GM23338 (cell line): ENCODE measurements around the gene CRB2. TPM values are rescaled to one million over a fixed set of nuclear protein-coding genes. Genes with fewer than 3 reads are reported as not detected.
A peak's percentile ranks its signal among the peaks of the same experiment; 100 is the strongest.
"Not testable (repeated sequence)": the region's sequence is repeated elsewhere in the genome, so short reads cannot be mapped to it uniquely, and the experiment has no call there.

Experiments used
- ATAC-seq: fragments of 200-7000 bp; cut with Tn5 transposase; 3 replicates; pipeline ENCODE4 v1.9.1; 2020
- DNase-seq: peaks from one replicate; pipeline ENCODE4 v3.0.0-alpha.2; 2015; ENCODE audit warnings: low spot score
- H2AFZ ChIP-seq: fragments of 200-600 bp; sonication (generic); 2 replicates; pipeline ENCODE4 v1.8.0; 2016; ENCODE audit warnings: antibody characterized with exemption, mild to moderate bottlenecking, moderate library complexity
- H3F3A ChIP-seq: fragments of 200-600 bp; sonication (generic); replicated peaks from 2 replicates; pipeline ENCODE4 v1.8.0; 2017; ENCODE audit warnings: antibody characterized with exemption, mixed run types, low read depth
- H3K27ac ChIP-seq: fragments of 200-600 bp; sonication (generic); 2 replicates; pipeline ENCODE4 v1.6.1; 2016; ENCODE audit warnings: low read depth
- H3K27me3 ChIP-seq: fragments of 200-600 bp; sonication (generic); 2 replicates; pipeline ENCODE4 v1.8.0; 2016; ENCODE audit warnings: mild to moderate bottlenecking, mixed run types, moderate library complexity; ENCODE audit not compliant: insufficient read depth
- H3K36me3 ChIP-seq: fragments of 200-600 bp; sonication (generic); 2 replicates; pipeline ENCODE4 v1.8.0; 2016; ENCODE audit warnings: mild to moderate bottlenecking; ENCODE audit not compliant: insufficient read depth
- H3K4me1 ChIP-seq: fragments of 200-600 bp; sonication (generic); 2 replicates; pipeline ENCODE4 v1.8.0; 2016; ENCODE audit warnings: mild to moderate bottlenecking, moderate library complexity; ENCODE audit not compliant: insufficient read depth
- H3K4me2 ChIP-seq: fragments of 200-600 bp; sonication (generic); 2 replicates; pipeline ENCODE4 v1.7.1; 2017; ENCODE audit warnings: mixed run types
- H3K4me3 ChIP-seq: fragments of 200-600 bp; sonication (generic); 2 replicates; pipeline ENCODE4 v1.6.1; 2016; ENCODE audit warnings: mixed run types
- H3K79me2 ChIP-seq: fragments of 200-600 bp; sonication (generic); replicated peaks from 2 replicates; pipeline ENCODE4 v1.8.0; 2017; ENCODE audit warnings: mild to moderate bottlenecking; ENCODE audit not compliant: insufficient read depth
- H3K9me2 ChIP-seq: fragments of 200-600 bp; sonication (generic); 2 replicates; pipeline ENCODE4 v1.8.0; 2017; ENCODE audit not compliant: insufficient read depth
- H4K20me1 ChIP-seq: fragments of 200-600 bp; sonication (generic); replicated peaks from 2 replicates; pipeline ENCODE4 v1.8.0; 2017; ENCODE audit warnings: mild to moderate bottlenecking; ENCODE audit not compliant: insufficient read depth
- H3K27ac Mint-ChIP-seq: 2 replicates; pipeline ENCODE4 v1.8.0; 2020; ENCODE audit warnings: inconsistent platforms, mild to moderate bottlenecking, moderate library complexity, mixed read lengths
- H3K27me3 Mint-ChIP-seq: 3 replicates; pipeline ENCODE4 v1.8.0; 2022; ENCODE audit warnings: low read depth, mild to moderate bottlenecking, moderate library complexity, mixed read lengths, inconsistent platforms; ENCODE audit not compliant: insufficient read depth, poor library complexity
- H3K36me3 Mint-ChIP-seq: 3 replicates; pipeline ENCODE4 v1.8.0; 2021; ENCODE audit warnings: low read depth, mild to moderate bottlenecking, inconsistent platforms, moderate library complexity, mixed read lengths
- H3K4me1 Mint-ChIP-seq: 3 replicates; pipeline ENCODE4 v1.8.0; 2020; ENCODE audit warnings: mild to moderate bottlenecking, inconsistent platforms, mixed read lengths
- H3K4me3 Mint-ChIP-seq: 3 replicates; pipeline ENCODE4 v1.8.0; 2021; ENCODE audit warnings: moderate library complexity, mild to moderate bottlenecking, inconsistent platforms, mixed read lengths
- H3K9me3 Mint-ChIP-seq: 3 replicates; pipeline ENCODE4 v1.8.0; 2020; ENCODE audit warnings: moderate library complexity, mild to moderate bottlenecking, inconsistent platforms, mixed read lengths
- CREB1 ChIP-seq: fragments of 250-450 bp; sonication (Bioruptor Pico); IDR thresholded peaks from 2 replicates; pipeline ENCODE4 v1.5.0; 2020; ENCODE audit warnings: low read depth, mild to moderate bottlenecking, moderate library complexity
- CTCF ChIP-seq, 2 experiments: fragments of 200-600 bp in 1 of 2; sonication (generic) in 1 of 2; conservative IDR thresholded peaks; 2 replicates each; pipeline versions ENCODE4 v1.5.1 to v1.6.1; 2016 to 2017; ENCODE audit warnings: antibody characterized with exemption in 2 of 2, low read depth in 2 of 2, mild to moderate bottlenecking in 2 of 2, moderate library complexity in 1 of 2
- ETS1 ChIP-seq: IDR thresholded peaks from 2 replicates; pipeline ENCODE4 v1.6.1; 2016; ENCODE audit warnings: antibody characterized with exemption
- NANOG ChIP-seq: IDR thresholded peaks from 2 replicates; pipeline ENCODE4 v1.6.1; 2016; ENCODE audit warnings: antibody characterized with exemption, borderline replicate concordance
- POLR2AphosphoS5 ChIP-seq: IDR thresholded peaks from 2 replicates; pipeline ENCODE4 v1.6.1; 2016; ENCODE audit warnings: antibody characterized with exemption, low read depth
- REST ChIP-seq: IDR thresholded peaks from one replicate; pipeline ENCODE4 v1.6.1; 2018; ENCODE audit warnings: antibody characterized with exemption; ENCODE audit not compliant: unreplicated experiment
- ZNF331 ChIP-seq: fragments of 250-450 bp; sonication (Bioruptor Pico); IDR thresholded peaks from 2 replicates; pipeline ENCODE4 v1.5.0; 2020; ENCODE audit warnings: low read depth, mild to moderate bottlenecking, moderate library complexity
- polyA plus RNA-seq: library from polyadenylated mRNA; unstranded; fragments of >200 nt; fragmentation: Nextera tagmentation; extraction: Ambion mirVana; gene quantifications from 2 replicates; pipeline ENCODE4 v1.2.1, GENCODE V29; 2016
- total RNA-seq: library from RNA; depleted of rRNA; stranded (reverse); fragments of >200 nt; shearing (Covaris generic); gene quantifications from 2 replicates; pipeline ENCODE4 v1.2.3, GENCODE V29; 2014

CRB2 gene
- total and polyA plus RNA-seq, 2 experiments from 2014 or later, result 0.34 to 10.2 TPM

GRCh38 chr9:123398938-123399337 is 42.9 kb downstream of the CRB2 start:
- H3K36me3 ChIP-seq, H3K4me3 Mint-ChIP-seq, H4K20me1 ChIP-seq, H3K27ac ChIP-seq, H3K27ac Mint-ChIP-seq, H3K79me2 ChIP-seq, H2AFZ ChIP-seq, H3K27me3 ChIP-seq, DNase-seq, H3K4me3 ChIP-seq, H3K9me3 Mint-ChIP-seq, H3K9me2 ChIP-seq, H3K36me3 Mint-ChIP-seq, ATAC-seq, H3K4me1 ChIP-seq, H3K4me2 ChIP-seq: not testable (repeated sequence)
- Mint-ChIP-seq H3K4me1 (peaks cover 24% of the 10 kb centered on the region), H3K27me3 (peaks cover 13% of the 10 kb centered on the region)
- H3F3A ChIP-seq, result peaks cover 10% of the 10 kb centered on the region; the same call in 1 of the 2 replicates

- no peak overlapping the region for H3K4me2 ChIP-seq
- H3K79me2 ChIP-seq, result no peaks in the 10 kb centered on the region
- H3K36me3 Mint-ChIP-seq, result no peaks in the 10 kb centered on the region
- no peaks in the 10 kb centered on the region for H3K27me3 ChIP-seq
- peak; percentile 64 for ATAC-seq
- no peak overlapping the region for H3K4me3 Mint-ChIP-seq
- peaks cover 10% of the 10 kb centered on the region; the same call in 1 of the 2 replicates for H3F3A ChIP-seq
- no peak overlapping the region for H3K27ac Mint-ChIP-seq
- H2AFZ ChIP-seq, result no peak overlapping the region
- H3K27ac ChIP-seq, result no peak overlapping the region
- H3K27me3 Mint-ChIP-seq, result peaks cover 9% of the 10 kb centered on the region
- H3K36me3 ChIP-seq, result no peaks in the 10 kb centered on the region
- no peaks in the 10 kb centered on the region for H3K9me3 Mint-ChIP-seq
- no peaks in the 10 kb centered on the region for H3K9me2 ChIP-seq
- H4K20me1 ChIP-seq, result no peaks in the 10 kb centered on the region; the same call in 1 of the 2 replicates
- H3K4me1 ChIP-seq, result no peaks in the 10 kb centered on the region; the same call in 1 of the 2 replicates
- H3K4me3 ChIP-seq, result no peak overlapping the region
- TF ChIP-seq ETS1, result no peak
- TF ChIP-seq CTCF (conservative IDR thresholded peaks at IDR 0.05; ENCODE audit: low read depth in 2 of 2), result peak; percentile 81 to 82
- no peak for TF ChIP-seq ZNF331 (CRISPR knock-in tag)
- TF ChIP-seq POLR2AphosphoS5, result no peak
- H3K4me1 Mint-ChIP-seq, result peaks cover 16% of the 10 kb centered on the region
- DNase-seq, result peak; percentile 82
These were observed 43.9 kb downstream of the CRB2 start for GRCh38 chr9:123399803-123400378.

- Mint-ChIP-seq H3K27me3 (peaks cover 9% of the 10 kb centered on the region), H3K9me3 (no peaks in the 10 kb centered on the region), H3K36me3 (no peaks in the 10 kb centered on the region), H3K4me1 (peaks cover 12% of the 10 kb centered on the region), H3K27ac (no peak overlapping the region), H3K4me3 (no peak overlapping the region)
- Histone ChIP-seq H3K4me1 (no peaks in the 10 kb centered on the region; the same call in 1 of the 2 replicates), H3F3A (peaks cover 10% of the 10 kb centered on the region; the same call in 1 of the 2 replicates), H3K27me3 (no peaks in the 10 kb centered on the region), H3K79me2 (no peaks in the 10 kb centered on the region), H3K9me2 (no peaks in the 10 kb centered on the region), H3K36me3 (no peaks in the 10 kb centered on the region), H2AFZ (no peak overlapping the region), H3K4me3 (no peak overlapping the region), H4K20me1 (no peaks in the 10 kb centered on the region; the same call in 1 of the 2 replicates), H3K4me2 (no peak overlapping the region), H3K27ac (no peak overlapping the region)
- ATAC-seq (no peak), DNase-seq (no peak)
- TF ChIP-seq CREB1 (CRISPR knock-in tag), result no peak
- no peak for TF ChIP-seq CTCF (conservative IDR thresholded peaks at IDR 0.05; ENCODE audit: low read depth in 2 of 2)
- no peak for TF ChIP-seq ETS1
- TF ChIP-seq REST, result no peak
- TF ChIP-seq NANOG, result no peak
These were observed 45.0 kb downstream of the CRB2 start for GRCh38 chr9:123400926-123401503.
